Astrocyte (in vitro differentiated cells and primary cell): ENCODE measurements around the gene GABRA4. TPM values are rescaled to one million over a fixed set of nuclear protein-coding genes. Genes with fewer than 3 reads are reported as not detected.
A peak's percentile ranks its signal among the peaks of the same experiment; 100 is the strongest.

ENCODE experiments used
- DNase-seq: peaks from one replicate; pipeline ENCODE4 v3.0.0-alpha.2; 2010; ENCODE audit warnings: low read depth
- FAIRE-seq: peaks from 2 replicates; lab custom pipeline; 2011; peaks lifted over from hg19 to GRCh38; lab: Jason Lieb, UNC
- H2AFZ ChIP-seq: 2 replicates; pipeline ENCODE4 v1.6.0; 2012; ENCODE audit warnings: low read depth, low read length, inconsistent platforms
- H3K27ac ChIP-seq: 2 replicates; pipeline ENCODE4 v1.5.1; 2011; ENCODE audit warnings: low read depth, low read length, inconsistent platforms
- H3K27me3 ChIP-seq: 2 replicates; pipeline ENCODE4 v1.6.0; 2011; ENCODE audit warnings: low read length, inconsistent platforms; ENCODE audit not compliant: insufficient read depth
- H3K36me3 ChIP-seq: 2 replicates; pipeline ENCODE4 v1.5.1; 2011; ENCODE audit warnings: low read length, inconsistent platforms; ENCODE audit not compliant: insufficient read depth
- H3K4me1 ChIP-seq: 2 replicates; pipeline ENCODE4 v1.5.1; 2011; ENCODE audit warnings: low read length, inconsistent platforms; ENCODE audit not compliant: insufficient read depth
- H3K4me2 ChIP-seq: 2 replicates; pipeline ENCODE4 v1.6.0; 2012; ENCODE audit warnings: low read length, inconsistent platforms
- H3K4me3 ChIP-seq: 2 replicates; pipeline ENCODE4 v1.5.1; 2011; ENCODE audit warnings: low read depth, mild to moderate bottlenecking, low read length, inconsistent platforms; ENCODE audit not compliant: insufficient read depth
- H3K79me2 ChIP-seq: 2 replicates; pipeline ENCODE4 v1.6.0; 2012; ENCODE audit warnings: mild to moderate bottlenecking, low read length, inconsistent platforms; ENCODE audit not compliant: insufficient read depth
- H3K9ac ChIP-seq: 2 replicates; pipeline ENCODE4 v1.6.0; 2012; ENCODE audit warnings: mild to moderate bottlenecking, low read length, inconsistent platforms
- H3K9me3 ChIP-seq: 2 replicates; pipeline ENCODE4 v1.5.1; 2012; ENCODE audit warnings: low read depth, mild to moderate bottlenecking, low read length, inconsistent platforms; ENCODE audit not compliant: insufficient read depth
- H4K20me1 ChIP-seq: 2 replicates; pipeline ENCODE4 v1.6.0; 2012; ENCODE audit warnings: low read length, inconsistent platforms; ENCODE audit not compliant: insufficient read depth
- H3K27ac Mint-ChIP-seq: one replicate; pipeline ENCODE4 v1.8.0; 2021; ENCODE audit warnings: mild to moderate bottlenecking, mixed read lengths; ENCODE audit not compliant: unreplicated experiment
- H3K27me3 Mint-ChIP-seq: one replicate; pipeline ENCODE4 v1.8.0; 2021; ENCODE audit warnings: low read depth, mixed read lengths; ENCODE audit not compliant: unreplicated experiment
- H3K36me3 Mint-ChIP-seq: one replicate; pipeline ENCODE4 v1.8.0; 2021; ENCODE audit warnings: low read depth, mixed read lengths; ENCODE audit not compliant: unreplicated experiment
- H3K4me1 Mint-ChIP-seq: one replicate; pipeline ENCODE4 v1.8.0; 2021; ENCODE audit warnings: low read depth, mixed read lengths; ENCODE audit not compliant: unreplicated experiment
- H3K4me3 Mint-ChIP-seq: one replicate; pipeline ENCODE4 v1.8.0; 2021; ENCODE audit warnings: mild to moderate bottlenecking, moderate library complexity, mixed read lengths; ENCODE audit not compliant: unreplicated experiment
- H3K9me3 Mint-ChIP-seq: one replicate; pipeline ENCODE4 v1.8.0; 2021; ENCODE audit warnings: mild to moderate bottlenecking, mixed read lengths; ENCODE audit not compliant: unreplicated experiment
- CTCF ChIP-seq: IDR thresholded peaks from 2 replicates; pipeline ENCODE4 v1.5.1; 2011; ENCODE audit warnings: low read depth, mild to moderate bottlenecking, inconsistent platforms, low read length, moderate library complexity; ENCODE audit not compliant: insufficient read depth
- EZH2 ChIP-seq: IDR thresholded peaks from 2 replicates; pipeline ENCODE4 v1.6.1; 2012; ENCODE audit warnings: mild to moderate bottlenecking, low read length, inconsistent platforms; ENCODE audit not compliant: insufficient read depth
- total RNA-seq: library from RNA; stranded (reverse); gene quantifications from 2 replicates; pipeline ENCODE4 v1.2.1, GENCODE V29; 2021

Gene GABRA4
- total RNA-seq, 1 donor from 2014 or later: not detected

GRCh38 chr4:46889410-46889809, 104.0 kb downstream of the GABRA4 start:
- no peaks in the 10 kb centered on the region for H3K79me2 ChIP-seq
- no peak for TF ChIP-seq CTCF
- TF ChIP-seq EZH2: no peak
- no peaks in the 10 kb centered on the region for H3K27me3 Mint-ChIP-seq
- no peak overlapping the region for H3K4me3 Mint-ChIP-seq
- H3K4me1 Mint-ChIP-seq: no peaks in the 10 kb centered on the region
- no peaks in the 10 kb centered on the region for H4K20me1 ChIP-seq
- H3K36me3 ChIP-seq: no peaks in the 10 kb centered on the region
- no peaks in the 10 kb centered on the region for H3K9me3 ChIP-seq
- H3K36me3 Mint-ChIP-seq: no peaks in the 10 kb centered on the region
- H3K9me3 Mint-ChIP-seq: peaks cover 4% of the 10 kb centered on the region
- H3K4me3 ChIP-seq: no peak overlapping the region
- H3K27me3 ChIP-seq: no peaks in the 10 kb centered on the region
- DNase-seq (no peak), FAIRE-seq (no peak)
- no peak overlapping the region for H3K4me2 ChIP-seq
- no peak overlapping the region for H3K9ac ChIP-seq
- H3K27ac ChIP-seq: no peak overlapping the region
- no peak overlapping the region for H3K27ac Mint-ChIP-seq
- no peak overlapping the region for H2AFZ ChIP-seq
- no peaks in the 10 kb centered on the region for H3K4me1 ChIP-seq

GRCh38 chr4:46886711-46887110, 106.7 kb downstream of the GABRA4 start:
- Mint-ChIP-seq H3K36me3 (no peaks in the 10 kb centered on the region), H3K27ac (no peak overlapping the region), H3K4me3 (no peak overlapping the region), H3K4me1 (no peaks in the 10 kb centered on the region), H3K27me3 (no peaks in the 10 kb centered on the region), H3K9me3 (peaks cover 4% of the 10 kb centered on the region)
- no peak overlapping the region for H3K4me3 ChIP-seq
- H3K27me3 ChIP-seq: no peaks in the 10 kb centered on the region
- no peaks in the 10 kb centered on the region for H3K36me3 ChIP-seq
- H3K4me1 ChIP-seq: no peaks in the 10 kb centered on the region
- no peaks in the 10 kb centered on the region for H4K20me1 ChIP-seq
- H3K79me2 ChIP-seq: no peaks in the 10 kb centered on the region
- no peak overlapping the region for H3K9ac ChIP-seq
- peak; percentile 43 for TF ChIP-seq CTCF
- no peak for TF ChIP-seq EZH2
- no peak overlapping the region for H2AFZ ChIP-seq
- DNase-seq: peak; percentile 4
- H3K9me3 ChIP-seq: no peaks in the 10 kb centered on the region
- H3K27ac ChIP-seq: no peak overlapping the region
- no peak for FAIRE-seq
- no peak overlapping the region for H3K4me2 ChIP-seq

DNA sequence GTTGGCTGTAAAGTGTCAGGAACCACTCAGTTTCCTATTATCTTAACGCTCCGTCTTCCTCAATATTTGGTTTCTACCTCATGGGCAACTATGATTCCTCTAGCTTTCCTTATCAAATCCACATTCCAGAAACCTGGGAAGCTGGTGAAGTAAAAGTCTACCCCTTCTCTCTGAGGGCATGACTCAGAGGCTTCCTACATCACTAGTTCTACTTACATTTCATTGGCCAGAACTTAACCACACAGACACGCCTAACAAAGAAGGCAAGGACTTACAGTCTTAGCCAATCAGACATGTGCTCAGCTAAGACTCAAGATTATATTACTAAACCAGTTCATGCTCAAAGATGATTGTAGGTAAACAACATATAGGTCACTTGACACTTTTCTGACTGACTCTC, 114.7 kb downstream of the GABRA4 start:
- no peak overlapping the region for H3K4me3 Mint-ChIP-seq
- Histone ChIP-seq H3K4me2 (no peak overlapping the region), H3K4me3 (no peak overlapping the region), H3K4me1 (no peaks in the 10 kb centered on the region), H3K27me3 (no peaks in the 10 kb centered on the region), H3K9me3 (no peaks in the 10 kb centered on the region), H2AFZ (no peak overlapping the region), H3K9ac (no peak overlapping the region), H4K20me1 (no peaks in the 10 kb centered on the region), H3K36me3 (no peaks in the 10 kb centered on the region), H3K27ac (no peak overlapping the region), H3K79me2 (no peaks in the 10 kb centered on the region)
- H3K36me3 Mint-ChIP-seq: no peaks in the 10 kb centered on the region
- H3K4me1 Mint-ChIP-seq: no peaks in the 10 kb centered on the region
- peaks cover 2% of the 10 kb centered on the region for H3K9me3 Mint-ChIP-seq
- FAIRE-seq (no peak), DNase-seq (no peak)
- no peaks in the 10 kb centered on the region for H3K27me3 Mint-ChIP-seq
- TF ChIP-seq EZH2 (no peak), CTCF (no peak)
- H3K27ac Mint-ChIP-seq: no peak overlapping the region
